ENCODE data around the gene HELQ.

- TF ChIP-seq EZH2 (IDR thresholded peaks at IDR 0.05; ENCODE audit: low read length, missing control alignments) (no peak), CTCF (conservative IDR thresholded peaks at IDR 0.05 in 1 of 2, IDR thresholded peaks at IDR 0.05 in 1 of 2; ENCODE audit: low read depth in 1 of 2, low read length in 2 of 2) (no peak)
Observed at GRCh38 chr4:83504503-83504902, 48.9 kb upstream of the HELQ start.

Measured in fibroblast of lung (primary cell).